NCI-H524 (cell line): ENCODE data around the gene NUP35.
"Not testable (repeated sequence)": the region's sequence is repeated elsewhere in the genome, so short reads cannot be mapped to it uniquely, and the experiment has no call there.

ENCODE experiments used
- DNase-seq, 2 experiments: peaks; one replicate each; lab custom pipeline; 2025; lab: John Stamatoyannopoulos, UW

NUP35 gene

DNA sequence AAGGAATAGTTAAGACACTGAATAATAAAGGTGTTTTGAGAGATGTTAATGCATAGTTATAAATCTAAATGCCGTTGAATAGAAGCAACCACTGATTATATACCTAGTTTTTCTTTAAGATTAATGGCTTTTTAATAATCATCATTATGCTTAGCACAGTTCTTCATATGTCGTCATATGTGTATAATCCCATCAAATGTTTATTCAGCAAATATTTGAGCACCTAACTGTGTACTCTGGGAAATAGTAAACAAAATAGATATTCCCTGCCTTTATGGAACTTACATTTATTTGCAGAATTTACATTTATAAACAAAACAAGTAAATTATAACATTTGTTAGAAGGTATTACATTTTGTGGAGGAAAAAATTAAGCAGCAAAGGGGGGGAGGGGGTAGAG lies 9.8 kb downstream of the NUP35 start:
- DNase-seq, result no peak

DNA sequence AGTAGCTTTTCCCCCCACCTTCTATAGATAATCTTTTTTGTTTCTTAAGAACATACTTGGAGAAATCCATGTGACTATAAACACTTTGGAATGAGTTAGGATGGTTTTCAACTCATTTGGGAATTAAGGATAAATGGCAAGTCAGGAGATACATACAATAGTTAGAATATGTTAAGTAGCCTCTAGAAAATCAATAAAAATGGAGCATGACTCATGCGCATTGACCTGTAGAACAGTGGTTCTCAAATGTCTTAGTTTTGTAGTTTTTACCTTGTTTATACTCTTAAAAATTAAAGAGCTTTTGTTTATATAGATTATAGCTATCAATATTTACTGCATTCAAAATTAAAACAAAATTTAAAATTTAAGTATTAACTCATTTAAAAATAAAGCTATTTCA lies 24.7 kb downstream of the NUP35 start:
- DNase-seq, result no peak

DNA sequence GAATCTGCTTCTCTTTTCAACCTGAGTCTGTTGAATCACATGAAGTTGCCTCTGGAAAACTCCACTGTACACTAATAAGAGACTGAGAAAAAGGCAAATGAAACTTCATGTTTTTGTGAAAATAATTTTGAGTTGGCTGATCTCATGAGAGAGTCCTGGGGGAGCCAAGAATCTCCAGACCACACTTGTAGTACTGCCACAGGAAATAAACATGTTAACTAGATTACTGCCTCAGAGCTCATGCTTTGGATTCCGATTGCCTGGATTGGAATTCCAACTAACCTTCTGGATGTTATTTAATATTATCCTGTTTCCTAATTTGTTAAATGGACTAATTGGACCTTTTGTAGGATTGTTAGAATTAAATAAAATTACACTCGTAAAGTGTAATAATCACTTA lies 25.2 kb downstream of the NUP35 start:
- DNase-seq, result no peak

DNA sequence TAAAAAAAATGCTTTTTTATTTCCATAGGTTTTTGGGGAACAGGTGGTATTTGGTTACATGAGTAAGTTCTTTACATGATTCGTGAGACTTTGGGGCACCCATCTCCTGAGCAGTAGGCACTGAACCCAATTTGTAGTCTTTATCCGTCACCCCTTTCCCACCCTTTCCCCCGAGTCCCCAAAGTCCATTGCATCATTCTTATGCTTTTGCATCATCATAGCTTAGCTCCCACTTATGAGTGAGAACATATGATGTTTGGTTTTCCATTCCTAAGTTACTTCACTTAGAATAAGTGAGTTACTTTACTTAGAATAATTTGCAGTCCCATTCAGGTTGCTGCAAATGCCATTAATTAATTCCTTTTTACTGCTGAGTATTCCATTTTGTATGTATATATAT lies 28.0 kb downstream of the NUP35 start:
- DNase-seq, result not testable (repeated sequence)

DNA sequence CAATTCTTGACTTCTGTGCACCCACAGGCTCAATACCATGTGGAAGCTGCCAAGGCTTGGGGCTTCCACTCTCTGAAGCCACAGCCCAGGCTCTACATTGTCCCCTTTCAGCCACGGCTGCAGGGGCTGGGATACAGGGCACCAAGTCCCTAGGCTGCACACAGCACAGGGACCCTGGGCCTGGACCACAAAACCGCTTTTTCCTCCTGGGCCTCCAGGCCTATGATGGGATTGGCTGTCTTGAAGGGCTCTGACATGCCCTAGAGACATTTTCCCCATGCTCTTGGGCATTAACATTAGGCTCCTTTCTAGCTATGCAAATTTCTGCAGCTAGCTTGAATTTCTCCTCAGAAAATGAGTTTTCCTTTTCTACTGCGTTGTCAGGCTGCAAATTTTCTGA lies 29.7 kb downstream of the NUP35 start:
- no peak for DNase-seq

DNA sequence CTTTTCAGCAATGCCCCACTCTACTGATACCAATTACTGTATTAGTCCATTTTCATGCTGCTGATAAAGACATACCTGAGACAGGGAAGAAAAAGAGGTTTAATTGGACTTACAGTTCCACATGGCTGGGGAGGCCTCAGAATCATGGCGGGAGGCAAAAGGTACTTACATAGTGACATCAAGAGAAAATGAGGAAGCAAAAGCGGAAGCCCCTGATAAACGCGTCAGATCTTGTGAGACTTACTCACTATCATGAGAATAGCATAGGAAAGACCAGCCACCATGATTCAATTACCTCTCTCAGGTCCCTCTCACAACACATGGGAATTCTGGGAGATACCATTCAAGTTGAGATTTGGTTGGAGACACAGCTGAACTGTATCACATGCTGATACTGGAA lies 30.5 kb downstream of the NUP35 start:
- DNase-seq, result not testable (repeated sequence)

DNA sequence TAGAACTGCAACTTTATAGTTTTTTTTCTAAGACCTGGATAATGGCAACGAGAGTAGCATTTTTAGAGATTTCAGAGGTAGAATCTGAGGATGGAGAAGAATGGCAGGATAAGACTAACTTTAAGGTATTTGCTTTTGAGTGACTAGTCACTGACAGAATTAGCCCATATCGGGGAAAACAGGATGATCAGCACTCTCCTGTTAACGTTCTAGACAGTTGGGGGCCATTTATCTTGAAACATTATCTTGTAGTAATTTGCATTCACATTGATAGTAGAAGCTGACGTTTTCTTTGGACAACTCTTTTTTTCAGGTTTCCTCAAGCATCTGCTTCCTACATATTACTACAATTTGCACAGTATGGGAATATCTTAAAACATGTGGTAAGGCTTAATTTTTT lies 32.9 kb downstream of the NUP35 start:
- DNase-seq, result no peak

DNA sequence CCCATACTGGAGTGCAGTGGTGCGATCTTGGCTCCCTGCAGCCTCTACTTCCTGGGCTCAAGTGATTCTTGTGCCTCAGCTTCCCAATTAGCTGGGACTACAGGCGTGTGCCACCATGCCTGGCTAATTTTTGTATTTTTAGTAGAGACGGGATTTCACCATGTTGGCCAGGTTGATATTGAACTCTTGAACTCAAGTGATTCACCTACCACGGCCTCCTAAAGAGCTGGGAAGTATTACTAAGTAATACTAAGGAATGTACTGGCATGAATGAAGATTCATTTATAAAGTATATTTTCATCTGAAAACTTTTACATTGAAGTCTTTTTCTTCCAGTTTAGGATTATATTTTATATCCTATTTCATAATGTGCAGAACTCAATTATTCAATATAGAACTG lies 38.1 kb downstream of the NUP35 start:
- DNase-seq, result no peak

DNA sequence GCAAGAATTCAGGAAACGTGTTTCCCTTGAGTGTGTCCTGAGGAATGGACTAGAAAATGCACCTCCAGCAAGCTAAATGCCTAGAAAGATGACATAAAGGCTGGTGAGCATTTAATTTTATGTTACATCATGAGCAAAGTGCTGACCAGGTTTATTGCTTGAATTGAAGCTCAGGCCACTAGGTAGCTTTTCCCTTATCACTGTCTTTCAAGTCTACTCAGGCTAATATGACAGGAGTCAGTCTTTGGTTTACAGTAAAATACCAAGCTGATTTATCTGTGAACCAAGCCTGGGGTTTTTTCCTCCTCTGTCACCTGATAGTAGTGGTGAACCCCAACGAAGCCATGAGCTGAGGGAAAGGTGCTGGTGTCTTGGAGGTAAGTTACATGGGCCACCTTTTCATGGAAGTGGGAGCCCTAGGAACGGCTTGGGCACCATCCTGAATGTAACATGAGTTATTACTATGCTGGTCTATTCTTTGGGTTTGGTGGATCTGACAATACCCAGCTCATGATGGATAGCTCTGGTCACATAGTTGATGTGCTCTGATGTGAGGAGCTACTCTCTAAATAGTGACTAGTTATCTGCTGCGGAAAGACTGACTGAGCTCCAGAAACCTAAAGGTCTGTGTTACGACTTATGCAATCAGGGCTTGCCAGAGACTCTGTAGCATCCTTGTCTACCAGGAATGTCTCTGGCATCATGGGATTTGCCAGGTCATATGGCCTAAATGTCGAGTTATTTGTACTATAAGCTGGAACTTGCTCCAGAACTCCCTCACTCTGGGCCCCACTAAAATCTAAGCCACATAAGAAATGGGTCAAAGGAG lies 39.8 kb downstream of the NUP35 start:
- no peak for DNase-seq

DNA sequence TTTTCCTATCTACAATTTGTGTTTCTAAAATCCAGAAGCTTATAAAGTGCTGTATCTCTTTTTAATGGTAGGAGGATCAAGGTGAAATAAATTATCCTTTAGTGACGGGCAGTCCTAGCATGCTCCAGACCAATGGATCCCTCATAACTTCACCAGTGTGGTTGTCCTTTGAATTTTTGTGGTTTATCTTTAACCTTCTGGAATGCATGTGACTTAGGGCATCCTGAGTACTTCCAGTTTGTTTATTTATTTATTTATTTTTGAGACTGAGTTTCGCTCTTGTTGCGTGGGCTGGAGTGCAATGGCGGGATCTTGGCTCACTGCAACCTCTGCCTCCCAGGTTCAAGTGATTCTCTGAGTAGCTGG lies 40.4 kb downstream of the NUP35 start:
- no peak for DNase-seq

DNA sequence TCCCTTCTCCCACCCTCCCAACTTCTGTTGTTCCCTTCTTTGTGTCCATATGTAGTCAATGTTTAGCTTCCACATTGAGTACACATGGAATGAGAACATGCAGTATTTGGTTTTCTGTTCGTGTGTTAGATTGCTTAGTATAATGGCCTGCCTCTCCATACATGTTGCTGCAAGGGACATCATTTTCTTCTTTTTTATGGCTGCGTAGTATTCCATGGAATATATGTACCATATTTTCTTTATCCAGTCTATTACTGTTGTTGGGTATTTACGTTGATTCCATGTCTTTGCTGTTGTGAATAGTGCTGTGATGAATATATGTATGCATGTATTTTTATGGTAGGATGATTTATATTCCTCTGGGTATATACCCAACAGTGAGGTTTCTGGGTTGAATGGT lies 42.0 kb downstream of the NUP35 start:
- no peak for DNase-seq

DNA sequence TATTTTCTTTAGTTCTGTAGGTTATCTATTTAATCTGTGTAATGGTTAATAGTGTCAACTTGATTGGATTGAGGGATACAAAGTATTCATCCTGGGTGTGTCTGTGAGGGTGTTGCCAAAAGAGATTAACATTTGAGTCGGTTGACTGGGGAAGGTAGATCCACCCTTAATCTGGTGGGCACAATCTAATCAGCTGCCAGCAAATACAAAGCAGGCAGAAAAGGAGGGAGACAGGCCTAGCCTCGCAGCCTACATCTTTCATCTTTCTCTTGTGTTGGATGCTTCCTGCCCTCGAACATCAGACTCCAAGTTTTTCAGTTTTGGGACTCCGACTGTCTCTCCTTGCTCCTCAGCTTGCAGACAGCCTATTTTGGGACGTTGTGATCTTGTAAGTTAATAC lies 42.7 kb downstream of the NUP35 start:
- DNase-seq, result not testable (repeated sequence)

DNA sequence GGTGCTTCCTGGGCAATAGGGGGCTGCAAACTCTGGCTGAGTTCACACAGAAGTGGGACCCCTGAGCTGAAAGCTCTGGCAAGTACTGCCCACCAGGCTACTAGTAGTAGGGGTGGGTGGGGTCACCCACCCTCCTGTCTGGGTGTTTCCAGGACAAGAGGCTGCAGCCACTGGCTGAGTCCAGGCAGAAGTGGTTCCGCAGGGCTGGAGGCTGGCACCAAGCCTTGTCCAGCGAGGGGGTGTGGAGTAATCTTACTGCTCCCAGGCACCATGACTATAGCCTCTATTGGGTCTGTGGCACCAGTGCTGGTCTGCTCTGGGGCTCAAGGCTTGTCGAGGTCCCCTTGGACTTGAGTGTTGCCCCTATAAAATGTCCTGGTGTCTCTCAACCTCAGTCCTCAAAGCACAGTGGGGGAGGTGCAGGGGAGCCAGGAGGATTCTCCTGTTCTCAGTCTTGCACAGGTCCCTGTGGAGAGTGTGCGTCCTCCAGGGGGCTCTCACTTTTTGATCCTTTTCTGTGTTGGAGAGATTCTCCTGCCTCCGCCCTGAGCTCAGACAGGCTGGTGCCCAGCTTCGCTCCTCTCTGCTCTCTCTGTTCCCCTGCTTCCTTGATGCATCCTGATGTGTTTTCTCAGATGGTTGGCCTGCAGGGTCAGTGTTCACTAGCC lies 48.1 kb downstream of the NUP35 start:
- DNase-seq, result no peak

DNA sequence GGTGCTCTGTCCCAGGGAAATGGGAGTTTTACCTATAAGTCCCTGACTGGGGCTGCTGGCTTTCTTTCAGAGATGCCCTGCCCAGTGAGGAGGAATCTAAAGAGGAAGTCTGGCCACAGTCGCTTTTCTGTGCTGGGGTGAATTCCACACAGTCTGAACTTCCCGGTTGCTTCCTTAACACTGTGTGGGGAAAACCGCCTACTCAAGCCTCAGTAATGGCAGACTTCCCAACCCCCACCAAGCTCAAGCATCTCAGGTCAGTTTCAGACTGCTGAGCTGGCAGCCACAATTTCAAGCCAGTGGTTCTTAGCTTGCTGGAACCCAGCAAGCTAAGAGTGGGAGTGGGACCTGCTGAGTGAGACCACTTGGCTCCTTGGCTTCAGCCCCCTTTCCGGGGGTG lies 54.9 kb downstream of the NUP35 start:
- no peak for DNase-seq

DNA sequence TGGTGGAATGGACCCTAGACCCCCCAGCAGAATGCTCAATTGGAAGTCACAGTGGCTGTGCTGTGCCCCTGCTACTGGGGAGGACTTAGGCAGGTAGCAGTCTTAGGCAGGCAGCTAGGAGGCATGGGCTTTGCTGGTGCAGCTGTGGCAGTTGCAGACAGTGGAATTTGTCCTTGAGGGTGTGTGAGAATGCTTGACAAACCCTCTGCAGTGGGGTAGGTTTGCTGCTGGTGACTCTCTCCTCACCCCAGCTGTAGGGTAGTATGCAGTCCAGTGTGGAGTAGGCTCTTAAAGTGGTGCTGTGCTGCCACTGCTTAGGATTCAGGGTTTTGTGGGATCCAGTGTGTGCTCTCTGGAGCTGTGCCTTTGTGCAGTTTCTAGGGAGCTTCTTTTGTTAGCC lies 61.3 kb downstream of the NUP35 start:
- DNase-seq, result no peak

DNA sequence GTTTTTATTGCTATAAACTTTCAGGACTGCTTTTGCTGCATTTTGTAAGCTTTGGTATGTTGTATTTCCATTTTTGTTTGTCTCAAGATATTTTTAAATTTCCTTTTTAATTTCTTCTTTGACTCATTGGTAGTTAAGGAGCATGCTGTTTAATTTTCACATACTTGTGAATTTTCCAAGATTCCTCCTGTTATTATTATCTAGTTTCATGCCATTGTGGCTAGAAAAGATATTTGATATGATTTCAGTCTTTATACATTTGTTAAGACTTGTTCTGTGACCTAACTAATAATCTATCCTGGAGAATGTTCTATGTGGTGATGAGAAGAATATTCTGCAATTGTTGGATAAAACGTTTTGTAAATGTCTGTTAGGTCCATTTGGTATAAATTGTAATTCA lies 62.1 kb downstream of the NUP35 start:
- no peak for DNase-seq

DNA sequence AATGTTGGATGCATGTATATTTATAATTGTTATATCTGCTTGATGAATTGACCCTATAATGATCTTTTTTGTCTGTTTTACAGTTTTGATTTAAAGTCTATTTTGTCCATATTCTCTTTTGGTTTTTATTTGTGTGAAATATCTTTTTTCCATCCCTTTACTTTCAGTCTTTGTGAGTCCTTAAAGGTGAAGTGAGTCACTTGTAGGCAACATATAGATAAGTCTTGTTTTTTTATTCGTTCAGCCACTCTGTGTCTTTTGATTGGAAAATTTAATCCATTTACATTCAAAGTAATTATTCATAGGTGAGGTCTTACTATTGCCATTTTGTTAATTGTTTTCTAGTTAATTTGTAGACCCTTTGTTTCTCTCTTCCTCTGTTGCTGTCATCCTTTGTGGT lies 62.5 kb downstream of the NUP35 start:
- no peak for DNase-seq

DNA sequence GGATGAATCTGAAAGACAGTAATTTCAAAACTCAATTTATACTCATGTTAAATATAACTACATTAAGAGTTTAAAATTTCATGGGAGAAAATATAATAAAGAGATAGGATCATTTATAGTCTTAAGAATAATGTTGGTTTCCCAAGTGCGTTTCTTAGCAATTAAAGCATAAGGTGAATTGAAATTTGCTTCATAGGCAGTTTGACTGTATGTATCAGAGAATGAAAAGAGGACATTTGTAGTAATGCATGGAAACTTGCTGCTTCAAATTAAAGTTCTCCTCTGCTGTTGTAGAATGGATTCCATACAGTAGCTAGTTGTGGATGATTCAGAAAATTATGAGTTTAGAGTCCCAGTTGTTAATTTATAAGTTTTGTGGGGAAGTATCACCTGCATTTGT lies 68.1 kb downstream of the NUP35 start:
- no peak for DNase-seq

DNA sequence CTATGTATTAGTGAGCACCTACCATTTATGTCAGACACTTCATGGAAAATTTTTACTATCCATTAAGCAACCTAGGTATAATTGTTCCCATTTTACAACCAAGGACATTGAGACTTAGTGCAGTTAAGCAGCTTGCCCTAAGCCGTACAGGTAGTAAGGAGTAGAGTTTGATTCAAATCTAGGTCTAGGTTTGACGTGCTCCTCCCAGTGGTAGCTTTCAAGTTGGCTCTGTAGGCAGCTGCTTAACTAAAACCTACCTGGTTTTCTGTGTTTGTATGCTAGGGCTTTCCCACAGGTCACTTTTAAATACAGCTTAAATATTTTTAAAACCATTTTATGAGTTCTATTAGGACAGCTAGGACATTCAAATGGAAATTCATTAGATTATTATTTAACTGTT lies 69.7 kb downstream of the NUP35 start:
- no peak for DNase-seq

DNA sequence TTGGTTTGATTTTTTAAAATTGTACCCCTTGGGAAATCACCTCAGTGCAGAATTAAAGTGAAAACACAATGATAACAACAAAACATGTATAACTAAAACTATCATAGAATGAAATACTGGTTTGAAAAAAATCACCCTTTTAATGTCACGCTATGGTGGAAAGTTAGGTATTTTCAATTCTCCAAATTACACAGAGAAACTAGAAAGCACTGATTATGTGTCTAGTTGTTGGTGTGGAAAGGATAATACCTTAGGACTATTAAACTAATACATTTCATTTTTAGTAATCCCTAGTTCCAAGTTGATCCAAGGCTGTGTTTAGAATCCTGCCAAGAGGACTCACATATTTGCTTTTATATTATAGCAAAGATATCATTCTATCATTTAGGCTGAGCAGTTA lies 71.2 kb downstream of the NUP35 start:
- DNase-seq, result no peak

DNA sequence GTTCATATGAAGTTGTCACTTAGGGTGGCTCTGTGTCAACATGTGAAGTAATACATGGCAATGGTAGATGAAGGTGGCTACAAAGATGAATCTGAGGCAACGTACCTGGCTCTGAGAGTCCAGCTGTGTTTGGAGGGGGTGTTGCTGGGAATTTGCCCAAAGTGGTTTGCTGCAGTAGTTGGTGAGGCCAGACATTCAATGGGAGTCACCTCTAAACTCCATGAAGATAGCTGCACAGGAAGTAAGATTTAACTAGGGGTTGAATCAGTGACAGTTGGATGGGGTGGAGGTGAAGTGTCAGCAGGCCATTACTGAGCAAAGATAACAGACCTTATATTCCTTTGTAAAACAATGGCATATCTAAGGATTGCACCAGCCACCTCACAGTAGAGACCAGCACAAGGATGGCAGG lies 71.8 kb downstream of the NUP35 start:
- DNase-seq, result no peak

DNA sequence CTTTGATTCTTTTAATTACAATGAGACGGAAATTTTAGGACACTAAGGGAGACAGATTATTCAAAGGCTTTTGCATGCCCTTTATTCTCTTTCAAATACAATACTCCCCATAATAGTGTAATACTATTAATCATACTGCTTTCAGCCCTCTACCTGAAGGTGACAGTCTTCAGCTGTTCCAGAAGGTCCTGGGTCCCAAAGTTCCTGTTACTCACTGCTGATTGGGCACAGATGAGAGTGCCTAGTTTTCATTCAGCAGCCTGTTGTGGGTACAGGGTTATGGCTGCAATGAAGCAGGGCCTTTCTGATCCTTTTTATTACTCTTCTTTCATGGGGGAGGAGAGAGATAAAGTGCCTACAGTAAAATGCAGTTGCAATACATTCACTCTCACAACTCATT lies 80.2 kb downstream of the NUP35 start:
- DNase-seq, result no peak

DNA sequence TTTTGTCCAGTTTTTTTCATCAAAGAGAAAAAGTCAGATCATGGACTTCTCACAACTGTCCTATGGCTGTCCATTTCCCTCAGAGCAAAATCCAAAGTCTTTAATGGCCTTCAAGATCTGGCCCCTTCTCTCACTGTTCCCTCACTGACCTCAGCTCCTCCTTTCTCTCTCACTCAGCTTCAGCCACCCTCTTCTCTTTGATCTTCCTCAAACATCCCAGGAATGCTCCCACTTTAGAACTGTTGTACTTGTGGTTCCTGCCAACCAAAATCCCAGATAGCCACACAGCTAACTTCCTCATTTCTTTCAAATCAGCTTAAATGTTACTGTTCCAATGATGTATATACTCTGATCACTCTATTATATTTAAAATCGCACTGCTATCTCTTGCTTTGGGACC lies 82.9 kb downstream of the NUP35 start:
- no peak for DNase-seq
